IPS DF 4.7 (cell line): ENCODE data around the gene ALG1L2.
"Not testable (repeated sequence)": the region's sequence is repeated elsewhere in the genome, so short reads cannot be mapped to it uniquely, and the experiment has no call there.

ENCODE experiments used
- DNase-seq: peaks from one replicate; pipeline ENCODE4 v3.0.0-alpha.2; 2013; ENCODE audit warnings: low spot score; ENCODE audit errors: extremely low read depth

Gene ALG1L2

GRCh38 chr3:130122891-130123775, 41.5 kb downstream of the ALG1L2 start:
- DNase-seq: not testable (repeated sequence)

- DNase-seq: not testable (repeated sequence)
Observed at GRCh38 chr3:130125406-130125805, 43.8 kb downstream of the ALG1L2 start.

GRCh38 chr3:130136337-130136736, 54.7 kb downstream of the ALG1L2 start:
- DNase-seq: not testable (repeated sequence)

GRCh38 chr3:130137685-130138084, 56.1 kb downstream of the ALG1L2 start:
- not testable (repeated sequence) for DNase-seq

- DNase-seq: not testable (repeated sequence)
Observed at GRCh38 chr3:130138992-130139391, 57.4 kb downstream of the ALG1L2 start.

GRCh38 chr3:130140756-130141155, 59.1 kb downstream of the ALG1L2 start:
- not testable (repeated sequence) for DNase-seq

GRCh38 chr3:130143648-130144327, 62.2 kb downstream of the ALG1L2 start:
- DNase-seq: not testable (repeated sequence)

- not testable (repeated sequence) for DNase-seq
Observed at GRCh38 chr3:130144328-130144650, 62.7 kb downstream of the ALG1L2 start.

GRCh38 chr3:130145456-130145855, 63.8 kb downstream of the ALG1L2 start:
- DNase-seq: not testable (repeated sequence)

GRCh38 chr3:130146465-130146864, 64.8 kb downstream of the ALG1L2 start:
- DNase-seq: not testable (repeated sequence)
